Measurements from ENCODE around the gene MAML1. TPM values are rescaled to one million over a fixed set of nuclear protein-coding genes. Genes with fewer than 3 reads are reported as not detected.

Gene MAML1
- total RNA-seq, 1 experiment from 2014 or later: 34.0 TPM

DNA sequence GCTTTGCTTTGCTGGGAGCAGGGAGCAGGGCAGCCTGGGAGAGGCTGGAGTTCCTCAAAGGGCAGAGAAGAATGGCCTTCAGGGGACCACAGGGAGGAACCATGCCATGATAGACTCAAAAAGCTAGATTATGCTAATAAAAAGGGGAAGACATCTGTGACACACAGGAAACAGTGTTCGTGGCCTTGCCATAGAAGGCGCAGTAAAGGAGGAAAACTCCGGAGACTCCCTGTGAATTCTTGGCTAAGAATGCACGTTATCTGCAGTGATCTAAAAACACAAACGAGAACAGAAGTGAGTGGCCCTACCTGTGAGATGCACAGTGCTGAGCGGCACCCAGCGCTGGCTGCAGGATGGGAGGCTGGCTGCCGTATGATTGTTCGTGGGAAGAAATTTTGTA lies 45.3 kb downstream of the MAML1 start:
- no peak overlapping the region for H3K4me2 ChIP-seq
- TF ChIP-seq, protein P1, sequence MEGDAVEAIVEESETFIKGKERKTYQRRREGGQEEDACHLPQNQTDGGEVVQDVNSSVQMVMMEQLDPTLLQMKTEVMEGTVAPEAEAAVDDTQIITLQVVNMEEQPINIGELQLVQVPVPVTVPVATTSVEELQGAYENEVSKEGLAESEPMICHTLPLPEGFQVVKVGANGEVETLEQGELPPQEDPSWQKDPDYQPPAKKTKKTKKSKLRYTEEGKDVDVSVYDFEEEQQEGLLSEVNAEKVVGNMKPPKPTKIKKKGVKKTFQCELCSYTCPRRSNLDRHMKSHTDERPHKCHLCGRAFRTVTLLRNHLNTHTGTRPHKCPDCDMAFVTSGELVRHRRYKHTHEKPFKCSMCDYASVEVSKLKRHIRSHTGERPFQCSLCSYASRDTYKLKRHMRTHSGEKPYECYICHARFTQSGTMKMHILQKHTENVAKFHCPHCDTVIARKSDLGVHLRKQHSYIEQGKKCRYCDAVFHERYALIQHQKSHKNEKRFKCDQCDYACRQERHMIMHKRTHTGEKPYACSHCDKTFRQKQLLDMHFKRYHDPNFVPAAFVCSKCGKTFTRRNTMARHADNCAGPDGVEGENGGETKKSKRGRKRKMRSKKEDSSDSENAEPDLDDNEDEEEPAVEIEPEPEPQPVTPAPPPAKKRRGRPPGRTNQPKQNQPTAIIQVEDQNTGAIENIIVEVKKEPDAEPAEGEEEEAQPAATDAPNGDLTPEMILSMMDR (conservative IDR thresholded peaks at IDR 0.05): no peak
- no peak for TF ChIP-seq EZH2 (IDR thresholded peaks at IDR 0.05; ENCODE audit: low read depth)
- ChIA-PET POLR2A (ENCODE audit: unreplicated experiment) (interaction anchor here (0.7 kb wide), 1 partner anchor 41 kb away, joined by 3 read pairs; no protein-coding TSS in a partner anchor), CTCF (no interaction called here)
- no peak overlapping the region for H2AFZ ChIP-seq
- no peaks in the 10 kb centered on the region for H3K79me2 ChIP-seq (ENCODE audit: low read depth)
- no peaks in the 10 kb centered on the region for H3K36me3 ChIP-seq (ENCODE audit: low read depth)
- H3F3A ChIP-seq (ENCODE audit: insufficient read depth, low read depth): no peaks in the 10 kb centered on the region
- BruUV-seq (replicated peaks): no TSS peak
- no peaks in the 10 kb centered on the region for H3K27me3 ChIP-seq (ENCODE audit: insufficient read depth, low read depth)
- H3K4me3 ChIP-seq: no peak overlapping the region
- no peaks in the 10 kb centered on the region for H3K9me3 ChIP-seq (ENCODE audit: insufficient read depth, low read depth)
- no peak for DNase-seq
- H4K20me1 ChIP-seq (ENCODE audit: insufficient read depth): no peaks in the 10 kb centered on the region
- intact Hi-C loops (cut with micrococcal nuclease; ENCODE audit: unreplicated experiment): no loop called here
- no peaks in the 10 kb centered on the region for H3K9me2 ChIP-seq (ENCODE audit: insufficient read depth)
- no peaks in the 10 kb centered on the region for H3K4me1 ChIP-seq (replicated peaks; ENCODE audit: insufficient read depth)
- H3K27ac ChIP-seq: no peak overlapping the region

DNA sequence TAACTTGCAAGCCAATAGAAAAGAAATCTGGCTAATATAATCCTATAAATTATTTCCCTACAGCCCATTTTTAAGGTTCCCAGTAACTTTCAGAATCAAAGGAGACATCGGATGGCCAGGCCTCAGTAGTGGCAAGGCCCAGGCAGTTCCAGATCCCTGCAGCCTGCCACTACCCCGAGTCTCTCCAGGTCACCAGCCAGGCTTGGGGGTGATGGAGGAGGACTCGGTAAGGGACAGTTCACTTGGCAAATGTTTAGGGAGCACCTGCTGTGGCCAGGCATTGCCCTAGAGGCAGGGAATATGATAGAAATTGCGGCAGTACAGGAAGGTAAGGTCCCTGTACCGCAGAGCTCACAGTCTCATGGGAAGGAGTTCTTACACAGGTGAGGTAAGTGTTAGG lies 46.0 kb downstream of the MAML1 start:
- no peaks in the 10 kb centered on the region for H3K27me3 ChIP-seq (ENCODE audit: insufficient read depth, low read depth)
- ChIA-PET CTCF (no interaction called here), POLR2A (ENCODE audit: unreplicated experiment) (interaction anchor here (0.7 kb wide), 1 partner anchor 42 kb away, joined by 3 read pairs; no protein-coding TSS in a partner anchor)
- H3K9me3 ChIP-seq (ENCODE audit: insufficient read depth, low read depth): no peaks in the 10 kb centered on the region
- H3K4me1 ChIP-seq (replicated peaks; ENCODE audit: insufficient read depth): no peaks in the 10 kb centered on the region
- intact Hi-C loops (cut with micrococcal nuclease; ENCODE audit: unreplicated experiment): no loop called here
- H3F3A ChIP-seq (ENCODE audit: insufficient read depth, low read depth): no peaks in the 10 kb centered on the region
- H3K36me3 ChIP-seq (ENCODE audit: low read depth): no peaks in the 10 kb centered on the region
- DNase-seq: no peak
- H3K4me3 ChIP-seq: no peak overlapping the region
- no peak overlapping the region for H3K27ac ChIP-seq
- no peak overlapping the region for H3K4me2 ChIP-seq
- BruUV-seq (replicated peaks): no TSS peak
- no peak for TF ChIP-seq EZH2 (IDR thresholded peaks at IDR 0.05; ENCODE audit: low read depth)
- TF ChIP-seq, protein P1 (conservative IDR thresholded peaks at IDR 0.05): no peak
- no peaks in the 10 kb centered on the region for H3K9me2 ChIP-seq (ENCODE audit: insufficient read depth)
- H4K20me1 ChIP-seq (ENCODE audit: insufficient read depth): no peaks in the 10 kb centered on the region
- H3K79me2 ChIP-seq (ENCODE audit: low read depth): no peaks in the 10 kb centered on the region
- no peak overlapping the region for H2AFZ ChIP-seq

DNA sequence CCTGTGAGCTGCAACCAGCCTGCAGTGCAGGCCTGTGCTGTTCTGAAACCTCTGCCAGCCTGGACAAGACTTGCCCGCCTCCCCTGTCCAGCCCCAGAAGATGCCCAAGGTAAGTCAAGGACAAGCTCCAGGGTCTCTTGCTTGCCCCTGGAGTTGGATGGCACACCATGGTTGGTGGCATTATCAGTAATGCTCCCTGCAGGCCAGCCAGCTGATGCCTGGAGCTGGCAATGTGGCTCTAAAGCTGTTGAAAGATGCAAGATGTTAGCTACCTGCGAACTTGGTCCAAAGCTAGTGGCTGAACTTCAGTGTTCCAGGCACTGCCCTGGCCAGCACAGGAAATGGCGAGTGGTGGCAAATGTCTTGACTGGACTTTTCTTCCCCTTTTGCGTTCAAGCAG lies 47.2 kb downstream of the MAML1 start:
- no peak overlapping the region for H3K4me3 ChIP-seq
- no peaks in the 10 kb centered on the region for H3K27me3 ChIP-seq (ENCODE audit: insufficient read depth, low read depth)
- no peaks in the 10 kb centered on the region for H3K9me2 ChIP-seq (ENCODE audit: insufficient read depth)
- no peaks in the 10 kb centered on the region for H4K20me1 ChIP-seq (ENCODE audit: insufficient read depth)
- no peak overlapping the region for H3K27ac ChIP-seq
- H3K9me3 ChIP-seq (ENCODE audit: insufficient read depth, low read depth): no peaks in the 10 kb centered on the region
- no peak for DNase-seq
- H3K4me2 ChIP-seq: no peak overlapping the region
- no peaks in the 10 kb centered on the region for H3K79me2 ChIP-seq (ENCODE audit: low read depth)
- peaks cover 4% of the 10 kb centered on the region; the same call in 1 of the 2 replicates for H3F3A ChIP-seq (ENCODE audit: insufficient read depth, low read depth)
- intact Hi-C loops (cut with micrococcal nuclease; ENCODE audit: unreplicated experiment): no loop called here
- no TSS peak for BruUV-seq (replicated peaks)
- H3K36me3 ChIP-seq (ENCODE audit: low read depth): no peaks in the 10 kb centered on the region
- TF ChIP-seq, protein P1 (conservative IDR thresholded peaks at IDR 0.05): no peak
- TF ChIP-seq EZH2 (IDR thresholded peaks at IDR 0.05; ENCODE audit: low read depth): no peak
- CTCF ChIA-PET: no interaction called here
- POLR2A ChIA-PET (ENCODE audit: unreplicated experiment): interaction anchor here (0.8 kb wide), 1 partner anchor 14 kb away, joined by 3 read pairs; the partner anchor contains the start of gene LTC4S
- H3K4me1 ChIP-seq (replicated peaks; ENCODE audit: insufficient read depth): no peaks in the 10 kb centered on the region
- H2AFZ ChIP-seq: no peak overlapping the region

Measured in PC-9 (cell line).